GM11168 (cell line): Measurements from ENCODE around the gene RBM22.

Experiments used
- in situ Hi-C: fragments of 300-500 bp; cut with MboI; formaldehyde crosslinking; loops from one replicate; pipeline ENCODE4 v1.12.0; 2022; ENCODE audit warnings: low sequenced_read_pairs; ENCODE audit not compliant: unreplicated experiment

RBM22 gene

GRCh38 chr5:150656191-150657132, 44.4 kb downstream of the RBM22 start:
- in situ Hi-C loops, result loop anchor here (25.0 kb wide), 1 partner anchor 194 kb away; no protein-coding TSS in a partner anchor

- in situ Hi-C loops, result loop anchor here (25.0 kb wide), 1 partner anchor 193 kb away; no protein-coding TSS in a partner anchor
Observed at GRCh38 chr5:150655221-150655620, 45.6 kb downstream of the RBM22 start.

DNA sequence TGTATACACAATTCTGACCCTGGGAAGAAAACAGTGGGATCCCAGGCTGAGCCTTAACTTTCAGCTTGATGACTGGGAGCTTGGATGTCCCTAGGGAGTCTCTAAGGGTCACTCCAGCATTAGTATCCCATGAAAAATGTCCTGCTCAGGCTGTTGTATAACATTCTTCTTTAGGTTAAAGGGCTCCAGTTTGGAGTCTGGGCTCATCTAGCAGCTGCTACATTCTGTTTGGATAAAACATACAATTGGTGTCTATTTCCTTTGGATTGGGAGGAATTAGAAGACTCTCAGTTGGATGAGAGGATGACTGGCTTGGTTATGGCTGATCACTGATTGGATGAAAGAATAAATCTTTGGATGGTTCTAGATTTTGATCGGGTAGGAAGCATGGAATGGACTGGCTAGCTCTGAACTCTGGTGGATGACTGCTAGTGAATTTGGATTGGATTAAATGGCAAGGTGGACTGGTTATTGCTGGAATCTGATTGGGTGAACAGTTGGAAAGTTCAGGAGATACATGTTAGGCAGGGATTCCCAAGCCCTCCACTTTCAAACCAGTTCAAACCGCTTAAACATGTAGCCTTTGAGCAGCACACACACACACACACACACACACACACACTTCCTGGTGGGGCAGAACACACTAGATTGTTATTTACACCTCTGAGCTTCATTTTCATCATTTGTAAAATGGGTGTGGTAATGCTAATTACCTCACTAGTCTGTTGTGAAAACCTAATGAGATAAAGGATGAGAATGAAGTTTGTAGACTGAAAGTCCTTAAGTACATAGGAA, 46.9 kb downstream of the RBM22 start:
- in situ Hi-C loops, result loop anchor here (5.0 to 25.0 kb wide), 2 partner anchors 92 to 192 kb away; no protein-coding TSS in a partner anchor

- in situ Hi-C loops, result loop anchor here (5.0 to 25.0 kb wide), 2 partner anchors 91 to 191 kb away; no protein-coding TSS in a partner anchor
Observed at GRCh38 chr5:150653145-150653761, 47.6 kb downstream of the RBM22 start.

DNA sequence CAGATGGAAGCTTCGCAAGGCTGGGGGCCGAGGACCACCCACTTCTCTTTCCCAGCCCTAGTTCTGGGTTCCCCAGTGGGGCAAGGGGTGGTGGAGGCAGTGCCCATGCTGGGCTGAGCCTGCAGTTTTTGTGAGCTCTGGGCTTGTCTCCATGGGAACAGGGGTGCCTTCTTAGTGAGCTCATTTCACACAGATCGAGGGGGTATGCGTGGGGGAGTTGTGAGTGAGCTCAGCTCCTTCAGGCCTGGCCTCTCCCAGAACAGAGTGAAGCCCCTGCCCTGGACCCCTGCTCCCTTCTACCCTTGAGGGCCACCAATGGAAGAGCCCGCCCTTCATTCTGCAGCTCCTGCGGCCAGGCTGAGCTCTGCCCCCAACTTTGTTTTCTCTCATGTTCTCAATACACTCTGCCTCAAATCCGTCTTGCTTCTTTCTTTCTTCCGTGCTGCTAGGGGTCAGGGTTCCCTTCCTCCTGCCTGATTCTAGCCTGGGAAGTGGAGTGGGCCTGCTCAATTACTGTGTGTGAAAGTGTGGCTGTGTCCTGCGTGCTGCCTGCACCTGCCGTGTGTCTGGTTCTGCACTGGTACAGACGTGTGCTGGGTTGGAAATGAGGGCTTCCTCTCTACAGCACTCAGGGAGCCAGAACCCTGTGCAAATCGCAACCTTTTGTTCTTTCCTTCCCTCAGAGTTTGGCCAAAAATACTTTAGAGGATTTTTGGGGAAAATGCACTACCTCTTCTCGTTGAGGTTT, 48.8 kb downstream of the RBM22 start:
- in situ Hi-C loops, result loop anchor here (5.0 to 25.0 kb wide), 2 partner anchors 90 to 190 kb away; no protein-coding TSS in a partner anchor

DNA sequence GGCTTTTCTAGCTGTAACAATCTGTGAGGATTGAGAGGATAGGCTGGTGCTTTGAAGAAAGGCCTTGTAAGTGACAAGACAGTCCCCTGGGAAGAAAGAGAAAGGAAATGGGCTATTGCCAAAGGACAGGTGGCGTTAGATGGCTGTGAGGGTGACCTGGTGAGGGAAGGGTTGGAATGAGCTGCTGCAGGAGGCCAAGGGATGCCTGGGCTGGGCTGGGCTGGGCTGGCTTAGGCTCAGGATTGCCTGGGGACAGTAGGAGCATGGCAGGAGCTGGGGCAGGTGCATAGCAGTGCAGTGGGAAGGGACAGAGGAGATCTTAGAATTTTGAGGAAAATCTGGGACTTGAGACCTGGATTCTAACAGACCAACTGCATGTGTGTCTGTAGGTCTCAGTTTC, 49.5 kb downstream of the RBM22 start:
- in situ Hi-C loops, result loop anchor here (5.0 to 25.0 kb wide), 2 partner anchors 89 to 189 kb away; no protein-coding TSS in a partner anchor

DNA sequence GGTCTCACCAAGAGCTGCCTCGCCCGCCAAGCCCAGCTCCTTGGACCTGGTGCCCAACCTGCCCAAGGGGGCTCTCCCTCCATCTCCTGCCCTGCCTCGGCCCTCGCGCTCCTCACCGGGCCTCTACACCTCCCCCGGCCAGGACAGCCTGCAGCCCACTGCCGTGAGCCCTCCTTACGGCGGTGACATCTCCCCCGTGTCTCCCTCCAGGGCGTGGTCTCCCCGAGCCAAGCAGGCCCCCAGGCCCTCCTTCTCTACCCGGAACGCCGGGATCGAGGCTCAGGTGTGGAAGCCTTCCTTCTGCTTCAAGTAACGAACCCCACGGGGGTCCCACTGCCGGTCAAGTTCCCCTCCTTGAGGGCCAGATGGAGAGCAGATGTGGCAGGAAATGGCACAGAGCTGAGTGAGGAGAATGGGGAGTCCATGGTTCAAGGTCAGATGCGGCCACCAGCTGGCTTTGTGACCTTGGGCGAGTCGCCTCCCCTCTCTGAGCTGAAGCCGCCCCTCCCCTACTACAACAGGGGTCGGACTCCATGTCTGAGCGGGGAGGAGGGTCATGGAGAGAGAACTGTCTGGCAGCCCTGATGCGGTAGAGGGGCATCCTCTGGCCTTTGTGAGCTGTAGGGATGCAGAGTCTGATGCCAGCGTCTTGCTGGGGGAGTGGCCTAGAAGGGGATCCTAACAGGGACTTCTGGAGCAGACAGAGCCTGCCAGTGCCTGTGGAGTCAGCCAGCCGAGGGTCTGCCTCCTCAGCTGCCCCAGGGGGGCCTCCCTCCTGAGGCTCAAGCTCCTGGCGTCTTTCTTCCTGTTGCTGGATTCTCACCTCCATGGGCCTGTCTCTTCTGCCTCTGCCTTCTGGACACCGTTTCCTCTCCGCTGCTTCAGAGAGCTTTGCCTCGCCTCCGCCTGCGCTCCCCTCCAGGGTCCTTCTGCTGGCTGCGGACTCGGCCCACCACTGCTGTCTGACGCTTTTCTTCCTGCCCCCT, 50.5 kb downstream of the RBM22 start:
- in situ Hi-C loops, result loop anchor here (5.0 to 25.0 kb wide), 2 partner anchors 88 to 188 kb away; no protein-coding TSS in a partner anchor

- in situ Hi-C loops, result loop anchor here (5.0 to 25.0 kb wide), 2 partner anchors 87 to 187 kb away; no protein-coding TSS in a partner anchor
Observed at GRCh38 chr5:150649108-150650020, 51.5 kb downstream of the RBM22 start.

DNA sequence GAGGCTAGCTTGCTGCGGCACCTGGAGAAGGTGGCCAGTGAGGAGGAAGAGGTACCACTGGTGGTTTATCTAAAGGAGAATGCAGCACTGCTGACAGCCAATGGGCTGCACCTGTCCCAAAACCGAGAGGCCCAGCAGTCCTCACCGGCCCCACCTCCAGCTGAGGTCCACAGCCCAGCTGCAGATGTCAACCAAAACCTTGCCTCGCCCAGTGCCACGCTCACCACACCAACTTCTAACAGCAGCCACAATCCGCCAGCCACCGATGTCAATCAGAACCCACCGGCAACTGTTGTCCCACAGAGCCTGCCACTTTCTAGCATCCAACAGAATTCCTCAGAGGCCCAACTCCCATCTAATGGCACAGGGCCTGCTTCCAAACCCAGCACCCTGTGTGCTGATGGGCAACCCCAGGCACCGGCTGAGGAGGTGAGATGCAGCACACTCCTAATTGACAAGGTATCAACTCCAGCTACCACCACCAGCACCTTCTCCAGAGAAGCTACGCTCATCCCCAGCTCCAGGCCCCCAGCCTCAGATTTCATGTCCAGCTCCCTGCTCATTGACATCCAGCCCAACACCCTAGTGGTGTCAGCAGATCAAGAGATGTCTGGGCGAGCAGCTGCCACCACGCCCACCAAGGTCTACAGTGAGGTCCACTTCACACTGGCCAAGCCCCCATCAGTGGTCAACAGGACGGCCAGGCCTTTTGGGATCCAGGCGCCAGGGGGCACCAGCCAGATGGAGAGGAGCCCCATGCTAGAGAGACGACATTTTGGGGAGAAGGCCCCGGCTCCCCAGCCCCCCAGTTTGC, 52.4 kb downstream of the RBM22 start:
- in situ Hi-C loops, result no loop called here

DNA sequence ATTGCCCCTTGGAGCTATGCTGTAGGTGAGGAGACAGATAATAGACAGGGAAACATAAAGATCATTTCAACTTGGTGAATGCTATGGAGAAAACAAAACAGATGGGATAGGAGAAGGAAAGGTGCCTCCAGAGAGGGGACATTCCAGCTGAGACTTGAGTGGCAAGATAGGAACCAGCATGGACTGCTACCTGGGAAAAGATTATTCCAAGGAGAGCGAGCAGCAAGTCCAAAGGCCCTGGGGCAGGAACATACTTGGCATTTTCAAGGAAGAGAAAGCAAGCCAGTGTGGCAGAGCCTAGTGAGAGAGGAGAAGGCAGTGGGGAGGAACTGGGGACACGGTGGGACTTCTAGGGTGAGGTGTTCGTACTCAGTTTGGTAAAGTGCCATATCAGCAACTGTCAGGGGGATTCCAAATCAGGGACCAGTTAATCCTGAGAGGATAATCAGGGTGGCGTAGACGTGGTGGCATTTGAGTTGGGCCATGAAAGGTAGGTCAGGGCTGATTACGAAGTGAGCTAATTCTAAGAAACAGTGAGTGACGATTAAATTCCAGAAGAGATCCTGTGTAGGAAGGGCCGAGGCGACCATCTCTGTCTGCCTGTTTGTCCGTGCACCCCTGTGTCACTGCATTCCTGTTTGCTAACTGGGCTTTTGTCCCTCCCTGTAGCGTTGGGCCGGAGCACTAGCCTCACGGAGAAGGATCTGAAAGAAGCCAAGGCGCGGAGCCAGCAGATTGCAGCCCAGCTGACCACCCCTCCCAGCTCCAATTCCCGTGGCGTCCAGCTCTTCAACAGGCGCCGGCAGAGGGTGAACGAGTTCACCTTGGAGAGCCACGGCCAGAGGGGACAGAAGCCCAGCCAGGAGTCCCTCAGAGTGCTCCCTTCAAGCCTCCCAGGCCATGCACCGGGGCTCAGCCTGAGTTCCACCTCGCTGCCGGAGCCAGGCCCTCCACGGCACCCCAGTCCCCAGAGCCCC, 53.3 kb downstream of the RBM22 start:
- in situ Hi-C loops, result no loop called here

DNA sequence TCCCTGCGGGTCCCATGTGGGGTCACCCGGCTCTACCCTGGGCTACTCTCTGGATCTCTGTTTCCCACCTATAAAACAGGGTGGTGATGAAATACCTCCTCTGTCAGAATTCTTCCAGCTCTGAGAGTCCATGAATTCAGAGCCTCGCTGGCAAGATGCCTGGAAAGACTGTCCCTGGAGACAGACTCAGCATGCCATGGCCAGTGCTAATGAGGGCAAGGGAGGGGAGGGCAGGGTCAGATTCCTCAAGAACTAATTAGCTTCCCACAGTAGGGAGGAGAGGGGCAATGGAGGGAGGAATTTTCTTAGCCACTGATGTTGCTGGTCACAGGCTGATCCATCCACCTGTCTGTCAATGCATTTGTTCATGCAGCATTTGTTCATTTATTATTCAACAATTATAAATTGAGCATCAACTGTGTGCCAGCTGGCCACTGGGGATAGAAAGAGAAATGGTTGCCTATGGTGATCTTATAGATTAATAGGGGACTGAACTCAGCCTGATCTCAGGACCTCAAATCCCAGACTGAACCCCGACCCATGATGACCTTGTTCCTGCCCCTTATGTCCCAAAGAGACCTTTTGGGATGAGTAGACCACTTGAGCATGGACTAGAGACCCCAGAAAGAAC, 55.7 kb downstream of the RBM22 start:
- in situ Hi-C loops, result no loop called here

DNA sequence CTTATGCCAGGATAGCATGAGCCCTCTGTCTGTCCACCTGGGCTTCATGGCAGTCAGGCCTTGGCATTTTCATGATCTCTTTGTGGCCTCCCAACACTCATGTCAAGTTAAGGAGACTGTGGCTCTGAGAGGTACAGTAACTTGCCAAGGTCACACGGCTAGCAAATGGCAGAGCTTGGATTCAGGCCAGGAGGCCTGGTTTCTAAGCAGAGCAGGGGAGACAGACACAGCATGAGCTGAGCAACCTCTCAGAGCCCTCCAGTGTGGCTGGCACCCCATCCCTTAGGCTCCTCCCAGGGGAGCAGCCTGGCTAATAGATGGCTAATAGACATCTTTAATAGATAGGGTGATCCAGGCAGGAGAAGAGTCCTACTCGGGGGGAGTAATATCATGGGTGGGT, 56.3 kb downstream of the RBM22 start:
- in situ Hi-C loops, result no loop called here

DNA sequence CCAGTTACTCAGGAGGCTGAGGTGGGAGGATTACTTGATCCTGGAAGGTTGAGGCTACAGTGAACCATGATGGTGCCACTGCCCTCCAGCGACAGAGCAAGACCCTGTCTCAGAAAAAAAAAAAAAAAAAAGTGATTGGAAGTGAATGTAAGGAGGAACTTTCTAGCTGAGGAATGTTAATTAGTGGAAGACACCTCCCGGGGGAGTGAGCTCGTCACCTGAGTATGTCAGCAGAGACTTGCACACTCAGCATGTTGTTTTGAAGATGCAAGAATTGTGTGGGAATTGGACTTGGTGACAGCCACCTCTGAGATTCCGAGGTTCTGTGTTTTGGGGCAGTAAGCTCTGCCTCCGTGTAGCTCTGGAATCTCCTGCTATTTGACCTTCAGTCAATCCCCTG, 56.8 kb downstream of the RBM22 start:
- in situ Hi-C loops, result no loop called here

DNA sequence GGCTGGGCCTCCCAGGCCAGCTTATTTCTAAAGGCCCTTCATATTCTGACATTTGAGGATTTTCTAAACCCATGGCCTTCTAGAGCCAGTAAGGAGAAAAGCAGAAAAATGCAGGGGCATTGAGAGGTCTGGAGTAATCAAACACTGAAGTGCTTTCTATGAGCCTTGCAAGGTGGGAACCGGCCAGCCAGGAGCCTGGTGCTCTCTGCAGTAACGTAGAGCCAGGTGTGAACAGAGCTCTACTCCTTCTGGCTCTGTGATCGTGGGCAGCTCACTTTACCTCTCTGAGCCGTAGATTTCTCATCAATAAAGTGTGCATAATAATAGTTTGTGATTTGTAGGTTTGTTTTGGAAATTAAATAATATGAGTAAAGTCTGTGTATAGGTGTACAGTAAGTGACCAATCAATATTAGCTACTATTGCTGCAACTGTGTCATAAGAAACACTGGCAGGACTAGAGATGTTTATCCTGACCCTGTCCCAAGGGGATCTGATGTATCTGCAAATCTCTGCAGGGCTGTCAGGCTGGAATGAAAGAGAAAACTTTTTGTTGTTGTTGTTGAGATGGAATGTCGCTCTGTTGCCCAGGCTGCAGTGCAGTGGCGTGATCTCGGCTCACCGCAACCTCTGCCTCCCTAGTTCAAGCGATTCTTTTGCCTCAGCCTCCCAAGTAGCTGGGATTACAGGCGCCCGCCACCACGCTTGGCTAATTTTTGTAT, 57.7 kb downstream of the RBM22 start:
- in situ Hi-C loops, result no loop called here
